HCEC 1CT (cell line): ENCODE measurements around the gene HECTD4.

Source experiments
- DNase-seq: peaks from one replicate; pipeline ENCODE4 v3.0.0-alpha.2; 2017

Gene HECTD4

DNA sequence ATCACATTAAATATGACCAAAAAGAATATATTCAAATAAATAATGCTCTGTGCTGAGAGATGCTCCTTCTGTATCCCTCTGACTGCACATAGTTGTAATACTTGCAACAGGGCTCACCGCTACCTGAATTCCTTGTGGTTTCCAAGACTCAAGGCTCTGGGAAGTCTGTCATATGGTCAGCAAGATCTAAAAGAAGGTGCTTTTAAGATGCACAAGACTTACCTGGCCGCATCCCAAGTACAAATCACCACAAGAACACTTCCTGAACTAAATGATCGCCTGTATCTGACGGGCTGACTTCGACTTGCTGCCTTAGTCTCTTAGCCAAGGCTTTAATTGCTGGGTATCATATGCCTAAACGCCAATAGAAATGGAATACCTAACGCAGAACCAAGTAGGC lies 67.2 kb downstream of the HECTD4 start:
- no peak for DNase-seq

DNA sequence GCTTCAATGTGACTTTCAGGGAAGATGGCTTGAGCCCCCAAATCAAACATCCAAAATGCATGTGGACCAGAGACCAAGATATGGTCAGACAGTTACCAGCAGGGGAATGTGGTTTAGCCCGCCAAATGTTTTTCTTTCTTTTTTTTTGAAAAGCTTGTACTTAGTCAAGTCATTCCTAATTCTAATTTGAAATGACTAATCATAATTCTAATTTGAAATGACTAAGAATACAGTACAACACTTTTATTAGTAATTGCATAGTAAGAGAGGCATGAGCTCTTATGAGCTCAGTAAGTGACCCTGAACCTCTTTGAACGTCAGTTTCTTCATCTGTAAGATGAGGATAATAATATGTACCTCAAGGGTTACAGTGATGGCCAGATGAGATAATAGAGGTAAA lies 72.4 kb downstream of the HECTD4 start:
- DNase-seq = peak; percentile 28

DNA sequence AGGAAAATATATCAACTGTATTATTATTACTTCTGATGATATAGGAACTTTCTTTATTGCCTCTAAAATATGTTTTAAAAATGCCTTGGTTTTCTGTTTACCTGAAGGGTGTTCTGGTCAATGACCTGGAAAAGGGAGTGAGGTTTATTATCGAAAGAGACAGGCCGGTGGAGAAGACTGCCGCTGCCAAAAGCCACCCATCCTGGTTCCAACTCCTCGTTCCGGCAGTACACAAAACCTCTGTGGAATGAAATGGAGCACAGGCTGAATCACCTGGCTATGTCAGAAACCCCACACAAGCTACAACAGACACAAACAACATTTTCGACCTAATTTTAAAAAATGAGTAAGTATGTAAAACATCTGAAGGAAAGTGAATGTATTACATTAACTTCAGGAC lies 73.6 kb downstream of the HECTD4 start:
- no peak for DNase-seq

DNA sequence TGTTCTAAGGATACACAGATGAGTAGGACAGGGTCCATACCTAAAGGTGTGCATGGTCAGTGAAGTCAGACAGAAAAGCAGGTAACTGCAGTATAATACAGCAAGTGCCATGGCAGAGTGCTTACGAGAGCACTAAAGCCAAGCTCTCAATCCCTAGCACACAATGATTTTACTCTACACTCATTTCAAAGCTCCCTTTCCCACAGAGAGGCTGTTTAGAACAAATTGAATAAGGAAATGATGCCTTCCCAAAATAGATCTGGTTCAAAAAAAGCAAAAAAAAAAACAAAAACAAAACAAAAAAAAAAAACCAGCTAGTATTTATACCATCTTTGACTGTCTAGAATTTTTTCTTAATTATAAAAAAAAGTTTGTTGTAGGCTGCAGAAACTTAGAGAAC lies 74.1 kb downstream of the HECTD4 start:
- DNase-seq = no peak

DNA sequence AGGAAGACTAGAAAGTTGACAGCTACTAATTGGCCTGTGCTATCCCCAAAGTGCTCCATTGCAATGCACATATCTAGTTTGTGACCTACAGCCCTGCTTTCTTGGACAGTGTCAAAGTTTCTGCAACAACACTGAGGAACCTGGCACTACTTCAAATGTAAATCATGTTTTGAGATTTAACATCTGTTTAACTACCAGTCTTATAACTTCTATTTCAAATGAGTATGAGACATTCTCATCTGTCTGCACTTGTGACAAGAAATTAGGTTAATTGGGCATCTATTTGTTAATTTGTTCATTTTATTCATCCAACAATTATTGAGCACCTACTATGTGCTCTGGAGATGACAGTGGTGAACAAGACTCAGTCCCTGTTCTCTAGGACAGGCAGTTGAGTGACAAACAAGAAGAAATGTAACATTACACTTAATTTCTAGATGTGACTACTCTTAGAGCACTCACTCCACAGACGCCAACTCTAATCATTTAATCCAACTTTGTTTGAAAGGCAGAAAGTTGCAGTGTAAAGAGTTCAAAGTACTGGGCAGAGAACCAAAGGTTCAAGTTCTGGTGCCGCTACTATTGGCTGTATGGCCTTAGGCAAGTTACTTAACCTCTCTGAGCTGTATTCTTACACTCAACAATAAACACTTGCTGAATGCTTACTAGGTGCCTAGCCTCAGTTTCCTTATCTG lies 74.8 kb downstream of the HECTD4 start:
- DNase-seq = no peak

DNA sequence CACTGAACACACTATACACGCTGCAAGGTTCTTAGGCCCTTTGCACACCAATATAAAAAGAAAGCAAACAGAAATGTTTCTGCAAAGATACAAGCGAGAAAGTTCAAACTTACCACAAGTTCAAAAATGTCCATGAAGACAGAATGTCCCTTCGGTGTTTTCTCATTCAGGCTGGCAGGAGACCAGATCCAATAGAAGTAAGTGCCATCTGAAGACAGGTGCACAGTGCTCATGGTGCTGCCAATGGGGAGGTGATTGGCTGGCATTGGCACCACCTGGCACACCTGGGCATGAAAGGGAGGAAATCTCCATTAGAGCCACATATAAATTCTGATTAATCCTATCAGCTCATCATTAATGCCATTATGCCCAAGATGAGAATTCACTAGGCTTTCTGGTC lies 76.3 kb downstream of the HECTD4 start:
- no peak for DNase-seq

DNA sequence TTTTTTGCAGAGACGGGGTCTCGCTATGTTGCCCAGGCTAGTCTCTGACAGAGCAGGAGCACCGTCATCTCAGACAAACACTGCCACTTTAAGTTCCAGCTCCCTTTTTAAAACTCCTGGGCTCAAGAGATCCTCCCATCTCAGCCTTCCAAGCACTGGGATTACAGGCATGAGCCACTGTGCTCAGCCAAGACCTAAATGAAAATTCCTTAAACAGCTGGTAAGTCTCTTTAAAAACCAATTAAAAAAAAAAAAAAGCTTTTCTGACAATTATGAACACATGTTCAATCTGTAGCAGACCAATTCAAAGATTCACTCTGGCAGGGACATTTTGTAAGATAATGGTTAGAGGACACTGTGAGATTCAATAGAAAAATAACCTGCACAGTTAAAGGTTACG lies 77.8 kb downstream of the HECTD4 start:
- DNase-seq = no peak

DNA sequence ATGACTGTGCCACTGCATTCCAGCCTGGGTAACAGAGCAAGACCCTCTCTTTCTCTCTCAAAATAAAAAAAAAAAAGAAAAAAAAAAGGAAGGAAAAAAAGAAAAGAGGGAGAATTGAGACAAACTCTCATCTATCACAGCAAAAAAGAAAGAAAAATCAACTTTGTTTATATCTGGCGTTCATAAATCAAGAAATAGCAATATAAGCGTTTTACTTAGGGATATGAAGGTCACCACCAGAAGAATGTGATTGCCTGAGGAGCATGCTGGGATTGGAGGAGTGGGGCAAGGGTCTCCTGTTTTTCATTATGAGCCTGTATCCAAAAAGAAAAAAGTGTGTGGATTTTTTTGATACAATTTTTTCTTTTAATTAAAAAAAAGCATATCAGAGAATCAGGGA lies 78.4 kb downstream of the HECTD4 start:
- DNase-seq = no peak

DNA sequence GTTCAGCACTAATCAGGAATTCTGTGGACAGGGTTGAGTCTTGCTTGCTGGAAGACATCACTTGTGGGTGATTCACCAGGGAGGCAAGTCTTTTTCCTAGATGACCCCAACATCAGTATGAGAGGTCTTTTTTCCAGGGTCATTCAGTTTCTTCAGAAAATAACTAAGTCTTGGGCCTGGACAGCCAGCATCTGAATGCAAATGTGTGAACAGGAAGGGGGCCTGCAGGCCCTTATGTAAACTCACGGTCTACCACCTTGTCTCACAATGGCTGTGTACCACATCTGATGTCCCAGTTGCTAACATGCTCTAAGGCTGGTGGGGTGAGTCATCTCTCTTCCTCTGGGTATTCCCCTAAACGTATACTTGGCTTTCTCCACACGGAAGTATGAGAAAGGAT lies 79.2 kb downstream of the HECTD4 start:
- DNase-seq = peak; percentile 32

DNA sequence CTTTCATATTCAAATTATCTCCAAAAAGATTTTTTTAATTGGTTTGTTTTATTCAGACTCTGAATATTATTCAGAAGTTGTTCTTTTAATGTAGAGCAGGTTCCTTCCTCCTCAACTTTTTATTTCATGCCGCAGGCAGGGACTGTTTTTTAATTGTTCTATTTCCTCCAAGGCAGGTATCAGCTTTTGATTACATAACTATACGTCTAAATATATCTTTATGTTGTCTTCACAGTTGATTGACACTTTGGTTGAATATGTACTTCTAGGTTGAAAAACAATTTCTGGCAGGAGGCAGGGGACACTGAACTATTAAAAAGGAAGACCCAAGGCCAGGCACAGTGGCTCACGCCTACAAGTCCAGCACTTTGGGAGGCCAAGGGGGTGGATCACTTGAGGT lies 82.5 kb downstream of the HECTD4 start:
- no peak for DNase-seq

DNA sequence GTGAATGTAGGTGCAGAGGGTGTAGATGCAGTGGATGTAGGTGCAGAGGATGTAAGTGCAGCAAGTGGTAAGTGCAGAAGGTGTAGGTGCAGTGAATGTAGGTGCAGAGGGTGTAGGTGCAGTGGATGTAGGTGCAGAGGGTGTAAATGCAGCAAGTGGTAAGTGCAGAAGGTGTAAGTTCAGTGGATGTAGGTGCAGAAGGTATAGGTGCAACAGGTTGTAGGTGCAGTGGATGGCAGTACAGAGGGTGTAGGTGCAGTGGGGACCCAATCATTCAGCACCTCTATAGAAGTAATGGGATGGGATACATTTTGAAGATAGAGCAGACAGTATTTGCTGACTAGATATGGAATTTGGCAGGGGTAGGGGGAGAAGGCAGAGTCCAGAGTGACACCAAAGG lies 85.0 kb downstream of the HECTD4 start:
- DNase-seq = no peak

DNA sequence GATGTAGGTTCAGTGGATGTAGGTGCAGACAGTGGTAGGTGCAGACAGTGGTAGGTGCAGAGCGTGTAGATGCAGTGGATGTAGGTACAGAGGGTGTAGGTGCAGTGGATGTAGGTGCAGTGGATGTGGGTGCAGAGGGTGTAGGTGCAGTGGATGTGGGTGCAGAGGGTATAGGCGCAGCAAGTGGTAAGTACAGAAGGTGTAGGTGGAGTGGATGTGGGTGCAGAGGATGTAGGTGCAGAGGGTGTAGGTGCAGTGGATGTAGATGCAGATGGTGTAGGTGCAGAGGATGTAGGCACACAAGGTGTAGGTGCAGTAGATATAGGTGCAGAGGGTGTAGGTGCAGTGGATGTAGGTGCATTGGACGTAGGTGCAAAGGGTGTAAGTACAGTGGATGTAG lies 86.0 kb downstream of the HECTD4 start:
- DNase-seq = no peak

DNA sequence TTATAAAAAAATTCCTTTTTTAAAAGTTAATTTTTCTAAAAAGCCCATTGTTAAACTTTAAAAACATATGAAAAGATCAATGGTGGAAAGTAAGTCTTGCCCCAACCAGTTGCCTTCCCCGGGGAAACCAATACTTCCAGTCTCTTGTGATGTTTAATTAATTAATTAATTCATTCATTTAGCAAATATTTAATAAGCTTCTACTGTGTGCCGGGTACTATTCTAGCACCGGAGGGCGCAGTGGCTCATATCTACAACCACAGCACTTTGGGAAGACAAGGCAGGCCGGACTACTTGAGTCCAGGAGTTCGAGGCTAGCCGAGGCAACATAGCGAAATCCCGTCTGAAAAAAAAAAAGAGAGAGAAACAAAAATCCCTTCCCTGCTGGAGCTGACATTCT lies 87.4 kb downstream of the HECTD4 start:
- peak; percentile 20 for DNase-seq

DNA sequence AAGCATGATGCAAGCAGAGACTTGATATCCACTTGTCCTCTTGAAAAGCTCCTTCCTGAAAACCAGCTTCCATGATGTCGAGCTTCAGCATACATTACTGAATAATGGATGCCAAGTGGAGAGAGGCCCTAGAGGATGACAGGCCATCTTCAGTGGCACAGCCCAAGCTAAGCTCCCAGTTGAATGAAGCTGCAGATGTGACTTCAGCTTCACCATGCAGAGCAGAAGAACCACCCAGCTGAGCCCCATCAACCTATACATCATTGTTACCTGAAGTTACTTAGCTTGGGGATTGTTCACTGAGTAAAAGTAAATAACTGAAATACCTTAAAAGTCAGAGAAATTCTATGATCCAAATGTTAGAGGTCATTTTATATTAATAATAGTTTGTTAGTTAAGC lies 93.6 kb downstream of the HECTD4 start:
- no peak for DNase-seq

DNA sequence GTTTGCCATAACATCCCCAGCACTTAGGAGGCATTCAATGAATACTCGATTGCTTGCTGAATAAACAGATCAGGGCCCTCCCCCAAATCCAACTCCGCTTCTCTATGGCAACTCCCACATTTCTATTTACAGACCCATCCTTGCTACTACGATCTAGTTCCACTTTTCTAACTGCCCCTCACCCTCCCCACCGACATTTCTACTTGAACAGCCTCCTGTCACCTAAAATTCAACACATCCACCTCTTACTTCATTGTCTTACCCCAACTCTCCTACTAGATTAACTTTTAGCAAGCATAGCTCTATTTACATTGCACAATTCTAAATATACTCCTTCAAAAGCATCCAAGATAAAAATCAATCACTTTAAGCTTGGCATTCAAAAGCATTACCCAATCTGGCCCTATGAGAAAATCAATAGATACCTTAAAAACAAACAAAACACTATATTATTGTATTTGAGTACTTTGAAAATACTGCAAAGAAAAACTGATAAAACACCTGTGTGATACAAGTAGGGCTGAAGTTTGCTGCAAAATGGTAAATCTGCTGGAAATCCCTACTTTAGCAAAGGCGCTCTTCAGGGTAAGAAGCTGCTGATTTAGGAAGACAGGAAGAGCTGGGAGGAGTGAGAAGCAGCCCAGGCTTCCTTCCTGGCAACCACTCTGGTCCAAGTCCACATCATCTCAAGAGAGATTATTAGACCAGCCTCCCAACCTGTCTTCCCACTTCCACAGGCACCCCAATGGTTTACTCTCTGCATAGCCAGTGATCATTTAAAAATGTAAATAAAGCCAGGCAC lies 96.4 kb downstream of the HECTD4 start:
- no peak for DNase-seq

DNA sequence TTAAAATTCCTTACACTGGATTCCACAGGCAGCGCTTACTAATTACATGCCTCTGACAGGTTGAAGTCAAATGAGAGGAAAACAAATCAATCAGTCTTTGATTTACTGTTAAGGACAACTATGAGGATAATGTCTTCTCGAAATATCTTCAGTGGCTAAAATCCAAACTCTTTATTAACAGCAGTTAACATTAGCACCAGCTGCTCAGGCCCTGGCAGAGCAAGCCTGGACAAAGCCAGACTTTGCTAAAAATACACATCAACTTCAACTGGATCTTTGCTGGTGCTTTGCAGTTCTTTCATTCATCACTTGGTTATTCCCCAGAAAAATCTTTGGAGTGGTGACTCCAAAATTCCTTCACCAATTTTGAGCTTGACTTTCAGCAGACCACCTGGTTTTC lies 98.7 kb downstream of the HECTD4 start:
- DNase-seq = no peak

DNA sequence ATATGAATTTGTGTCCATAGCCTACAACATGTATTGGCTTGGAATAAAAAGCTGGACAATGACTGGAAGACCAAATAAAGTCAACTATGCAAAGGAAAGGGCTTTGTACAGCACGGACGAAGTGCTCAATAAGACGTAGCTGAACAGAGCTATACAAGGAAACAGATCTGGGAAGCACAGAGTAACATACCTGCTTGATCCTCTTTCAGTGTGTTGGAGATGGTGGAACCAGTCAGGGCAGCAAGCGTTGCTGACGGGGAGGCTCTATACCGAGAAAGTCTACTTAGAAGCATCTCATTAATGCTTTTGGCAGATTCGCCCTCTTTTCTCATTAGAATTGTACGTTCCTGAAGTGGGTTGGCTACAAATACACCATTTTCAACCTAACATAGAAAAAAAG lies 99.3 kb downstream of the HECTD4 start:
- no peak for DNase-seq

DNA sequence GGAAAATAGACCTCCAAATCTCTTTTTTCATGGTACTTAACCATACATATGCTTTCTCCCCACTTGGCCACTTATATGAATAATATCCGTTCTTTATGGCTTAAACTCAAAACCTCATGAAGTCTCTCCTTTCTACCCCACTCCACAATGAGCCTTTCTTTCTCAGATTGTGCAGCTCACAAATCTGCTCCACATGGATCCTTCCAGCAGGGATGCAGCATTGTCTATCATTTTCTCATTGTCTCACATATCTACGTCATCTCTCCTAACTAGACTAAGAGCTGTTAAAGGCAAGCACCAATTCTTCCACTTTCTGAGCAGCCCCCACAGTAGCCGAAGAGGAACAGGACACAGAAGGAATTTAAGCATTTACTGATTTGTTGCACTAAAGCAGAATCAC lies 106.4 kb downstream of the HECTD4 start:
- no peak for DNase-seq

DNA sequence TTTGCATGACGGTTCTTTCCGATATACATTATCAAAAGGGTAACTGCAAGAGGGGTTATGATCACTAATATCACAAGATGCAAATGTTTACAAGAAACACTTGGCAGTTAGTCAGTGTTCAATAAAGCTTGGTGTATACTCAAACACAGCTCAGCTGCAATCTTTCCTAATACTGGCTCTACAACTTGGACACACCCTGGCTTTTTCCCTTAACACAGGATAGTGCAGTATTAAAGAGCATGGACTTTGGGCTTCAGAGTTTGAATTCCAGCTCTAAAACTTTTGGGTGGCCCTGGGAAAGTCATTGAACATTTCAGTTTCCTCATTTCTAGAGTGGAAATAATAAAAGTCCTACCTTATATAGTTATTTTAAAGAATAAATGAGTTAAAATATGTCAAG lies 107.0 kb downstream of the HECTD4 start:
- no peak for DNase-seq

DNA sequence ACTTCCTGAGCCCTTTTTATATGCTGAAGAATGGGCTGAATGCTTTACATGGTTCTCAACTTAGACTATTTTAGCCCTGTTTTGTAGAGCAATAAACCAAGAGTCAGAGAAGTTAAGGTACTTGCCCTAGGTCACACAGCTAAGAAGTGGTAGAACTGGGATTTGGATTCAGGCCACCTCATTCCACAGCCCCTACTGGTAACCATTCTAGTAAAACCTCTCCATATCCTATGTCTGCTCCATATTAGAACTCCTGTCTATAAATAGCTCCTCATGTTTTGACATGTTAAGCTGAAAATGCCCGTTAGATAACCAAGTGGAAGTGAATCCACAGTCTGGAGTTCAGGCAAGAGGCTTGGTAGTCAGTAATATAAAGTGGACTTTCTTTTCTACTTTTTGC lies 111.6 kb downstream of the HECTD4 start:
- no peak for DNase-seq

DNA sequence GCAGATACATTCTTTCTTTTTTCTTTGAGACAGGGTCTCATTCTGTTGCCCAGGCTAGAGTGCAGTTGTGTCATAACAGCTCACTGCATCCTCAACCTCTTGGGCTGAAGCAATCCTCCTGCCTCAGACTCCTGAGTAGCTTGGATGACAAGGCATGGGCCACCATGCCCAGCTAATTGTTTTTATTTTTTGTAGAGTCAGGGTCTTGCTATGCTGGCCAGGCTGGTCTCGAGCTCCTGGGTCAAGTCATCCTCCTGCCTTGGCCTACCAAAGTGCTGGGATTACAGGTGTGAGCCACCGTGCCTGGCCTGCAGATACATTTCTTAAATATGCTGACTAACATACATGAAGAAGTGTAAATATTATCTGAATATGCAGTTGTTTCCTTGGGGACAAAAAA lies 115.8 kb downstream of the HECTD4 start:
- no peak for DNase-seq

DNA sequence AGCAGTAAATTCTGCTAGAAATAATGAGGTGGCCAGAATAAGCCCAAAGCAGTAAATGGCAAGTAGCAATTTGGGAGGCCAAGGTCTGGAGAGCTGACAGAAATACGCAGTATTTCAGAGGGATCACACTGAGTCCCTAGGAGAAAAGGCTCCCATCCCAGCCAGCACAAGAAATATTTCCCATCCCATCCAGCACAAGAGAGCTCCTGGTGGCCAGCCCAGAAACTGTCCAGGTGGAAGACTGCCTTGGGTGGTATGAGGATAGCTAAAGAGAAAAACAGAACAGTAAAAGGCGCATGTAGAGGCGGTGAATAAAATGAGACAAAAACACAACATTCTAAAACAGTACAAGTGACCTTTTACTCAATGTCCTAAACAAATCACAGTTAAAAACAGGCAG lies 120.7 kb downstream of the HECTD4 start:
- DNase-seq = peak; percentile 2

DNA sequence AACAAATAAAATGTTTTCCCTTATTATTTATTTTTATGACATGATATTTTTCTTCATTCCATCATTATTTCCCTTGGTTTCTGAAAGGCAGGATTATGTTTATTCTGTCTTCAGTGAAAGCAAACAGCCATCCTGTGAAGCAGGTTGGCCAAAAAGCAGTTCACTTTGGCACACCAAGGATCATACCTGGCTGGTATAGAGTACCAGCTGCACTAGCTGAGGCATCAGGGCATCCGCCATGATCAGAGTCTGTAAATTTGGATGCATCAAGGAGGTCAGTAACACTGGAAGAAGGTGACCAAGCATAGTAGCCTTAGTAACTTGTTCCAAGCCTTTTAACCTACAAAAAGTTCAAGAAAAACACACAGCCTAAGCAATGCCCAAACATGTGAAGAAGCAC lies 123.3 kb downstream of the HECTD4 start:
- DNase-seq = no peak

DNA sequence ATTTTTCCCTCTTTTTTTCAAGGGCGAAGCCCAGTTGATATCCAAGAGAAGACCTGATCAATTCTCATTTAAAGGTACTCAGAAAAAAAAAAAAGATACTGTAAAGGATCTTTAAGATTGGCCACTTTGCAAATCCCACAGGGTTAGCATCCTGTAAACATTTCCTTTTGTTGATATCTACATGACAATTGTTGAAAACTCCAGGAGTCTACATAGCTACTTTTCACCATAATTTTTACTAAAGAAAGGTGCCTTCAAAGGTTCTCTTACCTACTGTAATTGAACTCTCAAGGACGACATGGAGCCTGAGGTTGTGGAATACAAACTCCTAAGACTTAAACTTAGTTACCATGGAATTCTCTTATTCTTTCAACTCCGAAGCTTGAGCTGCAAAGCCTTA lies 125.5 kb downstream of the HECTD4 start:
- no peak for DNase-seq

DNA sequence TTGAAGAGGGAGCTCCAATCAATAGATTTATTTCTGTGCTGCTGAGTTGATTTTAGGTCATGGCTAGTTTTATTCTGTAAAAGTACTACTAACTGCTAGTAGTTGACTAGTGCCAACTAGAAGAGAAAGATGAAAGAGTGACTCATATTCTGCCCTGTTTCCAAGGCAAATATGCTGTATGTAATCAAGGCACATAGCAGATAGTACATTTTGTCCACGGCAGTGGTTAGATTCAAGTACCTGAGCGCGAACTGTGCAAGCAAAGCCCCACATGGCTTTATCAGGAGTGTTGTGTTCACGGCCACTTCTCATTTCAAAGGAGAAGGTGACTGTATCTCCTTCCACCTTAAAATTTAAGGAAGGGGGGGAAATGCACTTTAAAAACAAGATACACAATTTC lies 130.0 kb downstream of the HECTD4 start:
- DNase-seq = peak; percentile 3
